Endothelial cell of umbilical vein (primary cell): ENCODE data around the gene TBC1D19. TPM values are rescaled to one million over a fixed set of nuclear protein-coding genes. Genes with fewer than 3 reads are reported as not detected.

Experiments used
- BruUV-seq: library from RNA; stranded (reverse); fragments of 400-500 nt; replicated peaks from 2 replicates; lab custom pipeline; 2021; lab: Mats Ljungman, UMichigan
- CTCF ChIA-PET: fragments of 300-600, 350-600 bp; sonication (Branson Sonifier 250); formaldehyde crosslinking; loops from one replicate; lab custom pipeline; 2021; ENCODE audit warnings: antibody characterized with exemption, inconsistent platforms; lab: Charles Lee
- POLR2A ChIA-PET: fragments of 300-600, 350-600 bp; sonication (Branson Sonifier 250); formaldehyde crosslinking; loops from one replicate; lab custom pipeline; 2021; ENCODE audit warnings: antibody characterized with exemption, inconsistent platforms; lab: Charles Lee
- DNase-seq: peaks from one replicate; pipeline ENCODE4 v3.0.0-alpha.2; 2011; ENCODE audit warnings: low read depth, low spot score
- FAIRE-seq: peaks from 2 replicates; lab custom pipeline; 2011; peaks lifted over from hg19 to GRCh38; lab: Jason Lieb, UNC
- H2AFZ ChIP-seq: 2 replicates; pipeline ENCODE4 v1.6.0; 2012; ENCODE audit warnings: low read depth, low read length, control low read depth, inconsistent platforms
- H3K27ac ChIP-seq: 2 replicates; pipeline ENCODE4 v1.5.1; 2011; ENCODE audit warnings: low read depth, mild to moderate bottlenecking, control low read depth, low read length, moderate library complexity; ENCODE audit not compliant: insufficient read depth
- H3K27me3 ChIP-seq, 2 experiments: 2 replicates each; pipeline versions ENCODE4 v1.6.0 to v1.6.1; 2011; ENCODE audit warnings: low read length in 2 of 2, mixed read lengths in 1 of 2; ENCODE audit not compliant: control insufficient read depth in 2 of 2, insufficient read depth in 2 of 2
- H3K36me3 ChIP-seq, 2 experiments: 2 replicates in 1 of 2; 3 replicates in 1 of 2; pipeline ENCODE4 v1.5.1; 2011; ENCODE audit warnings: low read length in 2 of 2, mild to moderate bottlenecking in 1 of 2, moderate library complexity in 1 of 2; ENCODE audit not compliant: control insufficient read depth in 2 of 2, insufficient read depth in 2 of 2; ENCODE audit errors: extremely low read depth in 1 of 2
- H3K4me1 ChIP-seq: 3 replicates; pipeline ENCODE4 v1.5.1; 2011; ENCODE audit warnings: mild to moderate bottlenecking, low read length; ENCODE audit not compliant: control insufficient read depth, insufficient read depth; ENCODE audit errors: extremely low read depth
- H3K4me2 ChIP-seq: 2 replicates; pipeline ENCODE4 v1.6.1; 2011; ENCODE audit warnings: low read length, control low read depth, mixed read lengths; ENCODE audit not compliant: insufficient read depth
- H3K4me3 ChIP-seq, 3 experiments: fragments of 200-600 bp in 1 of 3; sonication (generic), shearing (Covaris generic) in 1 of 3; replicated peaks in 1 of 3; 2 replicates each; pipeline ENCODE4 v1.5.1; 2011 to 2016; ENCODE audit warnings: control low read depth in 3 of 3, low read length in 3 of 3, mild to moderate bottlenecking in 2 of 3, inconsistent platforms in 1 of 3, low read depth in 1 of 3, moderate library complexity in 1 of 3; ENCODE audit not compliant: insufficient read depth in 1 of 3
- H3K79me2 ChIP-seq: 2 replicates; pipeline ENCODE4 v1.6.0; 2012; ENCODE audit warnings: low read length, inconsistent platforms; ENCODE audit not compliant: control insufficient read depth, insufficient read depth
- H3K9ac ChIP-seq: replicated peaks from 2 replicates; pipeline ENCODE3; 2011; ENCODE audit warnings: low read length, control low read depth; ENCODE audit not compliant: insufficient read depth; ENCODE audit errors: extremely low read depth
- H3K9me1 ChIP-seq: replicated peaks from 3 replicates; pipeline ENCODE4 v1.6.0; 2011; ENCODE audit warnings: mild to moderate bottlenecking, low read length; ENCODE audit not compliant: control insufficient read depth, insufficient read depth; ENCODE audit errors: extremely low read depth
- H3K9me3 ChIP-seq: replicated peaks from 2 replicates; pipeline ENCODE4 v1.5.1; 2012; ENCODE audit warnings: low read length, inconsistent platforms; ENCODE audit not compliant: control insufficient read depth, insufficient read depth
- H4K20me1 ChIP-seq: replicated peaks from 2 replicates; pipeline ENCODE3; 2011; ENCODE audit warnings: mild to moderate bottlenecking, low read length; ENCODE audit not compliant: control insufficient read depth, insufficient read depth; ENCODE audit errors: extremely low read depth
- CTCF ChIP-seq, 2 donors: IDR thresholded peaks; 1 replicate in 1 of 2; 2 replicates in 1 of 2; pipeline ENCODE4 v1.5.1; 2011; ENCODE audit warnings: low read length in 2 of 2, mild to moderate bottlenecking in 2 of 2, moderate library complexity in 2 of 2, control low read depth in 1 of 2, inconsistent platforms in 1 of 2, low read depth in 1 of 2; ENCODE audit not compliant: insufficient read depth in 1 of 2; ENCODE audit errors: extremely low read depth in 1 of 2
- EZH2 ChIP-seq: IDR thresholded peaks from 2 replicates; pipeline ENCODE4 v1.6.1; 2012; ENCODE audit warnings: borderline replicate concordance, low read depth, mild to moderate bottlenecking, moderate library complexity, low read length, inconsistent platforms; ENCODE audit not compliant: severe bottlenecking
- FOS ChIP-seq: IDR thresholded peaks from 2 replicates; pipeline ENCODE4 v1.6.1; 2011; ENCODE audit warnings: mild to moderate bottlenecking, low read length, moderate library complexity, borderline replicate concordance; ENCODE audit not compliant: insufficient read depth
- GATA2 ChIP-seq: IDR thresholded peaks from 2 replicates; pipeline ENCODE4 v1.7.0; 2011; ENCODE audit warnings: low read depth, mild to moderate bottlenecking, moderate library complexity, mixed read lengths, low read length; ENCODE audit not compliant: insufficient read length, insufficient read depth
- JUN ChIP-seq: IDR thresholded peaks from 2 replicates; pipeline ENCODE4 v1.6.1; 2011; ENCODE audit warnings: borderline replicate concordance, low read depth; ENCODE audit not compliant: insufficient read length, insufficient read depth
- MAX ChIP-seq: IDR thresholded peaks from 2 replicates; pipeline ENCODE4 v1.6.1; 2011; ENCODE audit not compliant: insufficient read depth, insufficient read length
- MYC ChIP-seq: IDR thresholded peaks from one replicate; pipeline ENCODE4 v1.6.1; 2011; ENCODE audit warnings: mild to moderate bottlenecking, low read depth, low read length
- POLR2A ChIP-seq: IDR thresholded peaks from 2 replicates; pipeline ENCODE4 v1.6.1; 2012; ENCODE audit warnings: low read depth, mild to moderate bottlenecking, control low read depth, low read length
- POLR2AphosphoS5 ChIP-seq: IDR thresholded peaks from 2 replicates; pipeline ENCODE4 v1.6.1; 2012; ENCODE audit warnings: low read depth, mild to moderate bottlenecking, control low read depth, low read length, moderate library complexity; ENCODE audit not compliant: insufficient read depth
- dilution Hi-C: fragments of 300-500 bp; cut with MboI; formaldehyde crosslinking; loops from one replicate; pipeline ENCODE4 v1.15.0; 2019; ENCODE audit warnings: low sequenced_read_pairs; ENCODE audit not compliant: extremely low pct_ligation_motif_present
- intact Hi-C: fragments of 100-400 bp; cut with micrococcal nuclease; formaldehyde crosslinking; loops from one replicate; pipeline ENCODE4 v1.10.0; 2022
- polyA plus RNA-seq, 4 experiments: library from polyadenylated mRNA; depleted of rRNA in 3 of 4; stranded (reverse) in 3 of 4; unstranded in 1 of 4; fragments of >200 nt; gene quantifications; 2 replicates each; pipeline versions ENCODE4 v1.2.1 to v1.2.3, GENCODE V29; 2011 to 2012; ENCODE audit warnings: missing spikeins in 1 of 4
- total RNA-seq: library from RNA; stranded (reverse); gene quantifications from 2 replicates; pipeline ENCODE4 v1.2.3, GENCODE V29; 2021

Gene TBC1D19
- total and polyA plus RNA-seq, 2 donors (not counting 3 experiments of a cell fraction or from before 2014, with no cell fraction given) = 4.4 to 5.9 TPM

- H3K4me2 ChIP-seq = no peak overlapping the region
- no TSS peak for BruUV-seq
- H3K27ac ChIP-seq = no peak overlapping the region
- H3K9me1 ChIP-seq = no peaks in the 10 kb centered on the region
- ChIA-PET CTCF (no interaction called here), POLR2A (no interaction called here)
- DNase-seq (no peak), FAIRE-seq (no peak)
- intact Hi-C loops = no loop called here
- dilution Hi-C loops = no loop called here
- H3K27me3 ChIP-seq = no peaks in the 10 kb centered on the region
- H3K79me2 ChIP-seq = no peaks in the 10 kb centered on the region
- H2AFZ ChIP-seq = no peak overlapping the region
- H3K4me1 ChIP-seq = no peaks in the 10 kb centered on the region
- H3K36me3 ChIP-seq = no peaks in the 10 kb centered on the region
- H3K9ac ChIP-seq = no peak overlapping the region
- no peaks in the 10 kb centered on the region for H3K9me3 ChIP-seq
- no peak for TF ChIP-seq GATA2
- no peak for TF ChIP-seq MYC
- no peak for TF ChIP-seq EZH2
- no peaks in the 10 kb centered on the region for H4K20me1 ChIP-seq
- no peak overlapping the region for H3K4me3 ChIP-seq
Measured at GRCh38 chr4:26749867-26750266, 166.0 kb downstream of the TBC1D19 start.

GRCh38 chr4:26751004-26751403 is 167.1 kb downstream of the TBC1D19 start:
- no TSS peak for BruUV-seq
- H3K9me1 ChIP-seq = no peaks in the 10 kb centered on the region
- CTCF ChIA-PET = no interaction called here
- H3K4me1 ChIP-seq = no peaks in the 10 kb centered on the region
- no peak for FAIRE-seq
- H3K27ac ChIP-seq = no peak overlapping the region
- H3K4me2 ChIP-seq = no peak overlapping the region
- H4K20me1 ChIP-seq = no peaks in the 10 kb centered on the region
- POLR2A ChIA-PET = no interaction called here
- TF ChIP-seq POLR2A = no peak
- TF ChIP-seq CTCF (IDR thresholded peaks at IDR 0.05; ENCODE audit: extremely low read depth in 1 of 2, insufficient read depth in 1 of 2, low read depth in 1 of 2, low read length in 2 of 2) = no peak
- TF ChIP-seq POLR2AphosphoS5 = no peak
- TF ChIP-seq MAX = no peak
- TF ChIP-seq JUN = no peak
- no peak for TF ChIP-seq EZH2
- TF ChIP-seq FOS = no peak
- TF ChIP-seq MYC = no peak
- TF ChIP-seq GATA2 = no peak
- no peak overlapping the region for H3K4me3 ChIP-seq
- H3K9me3 ChIP-seq = no peaks in the 10 kb centered on the region
- intact Hi-C loops = no loop called here
- H3K9ac ChIP-seq = no peak overlapping the region
- H2AFZ ChIP-seq = no peak overlapping the region
- no peaks in the 10 kb centered on the region for H3K36me3 ChIP-seq
- H3K79me2 ChIP-seq = no peaks in the 10 kb centered on the region
- dilution Hi-C loops = no loop called here
- DNase-seq = no peak
- no peaks in the 10 kb centered on the region for H3K27me3 ChIP-seq
